ENCODE results near the gene CALR3.

DNA sequence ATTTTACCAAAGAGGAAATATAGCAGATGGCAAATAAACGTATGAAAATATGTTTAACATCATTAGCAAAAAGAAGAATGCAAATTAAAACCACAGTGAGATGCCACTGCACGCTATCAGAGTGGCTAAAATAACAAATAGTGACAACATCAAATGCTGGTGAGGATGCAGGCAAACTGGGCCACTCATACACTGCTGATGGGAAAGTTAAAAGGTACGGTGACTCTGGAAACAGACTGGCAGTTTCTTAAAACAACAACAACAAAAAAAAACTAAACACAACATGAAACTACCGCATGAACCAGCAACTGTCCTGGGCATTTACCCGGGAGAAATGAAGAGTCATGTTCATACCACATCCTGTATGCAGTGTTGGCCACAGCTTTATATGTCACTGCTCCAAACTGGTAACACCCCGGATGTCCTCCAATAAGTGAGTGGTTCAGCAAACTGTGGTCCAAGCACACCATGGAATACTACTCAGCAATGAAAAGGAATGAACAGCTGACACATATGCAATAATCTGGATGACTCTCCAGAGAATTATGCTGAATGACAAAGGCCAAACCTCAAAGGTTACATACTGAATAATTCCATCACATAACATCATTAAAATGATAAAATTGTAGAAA is 46.5 kb downstream of the CALR3 start:
- TF ChIP-seq, protein P1, sequence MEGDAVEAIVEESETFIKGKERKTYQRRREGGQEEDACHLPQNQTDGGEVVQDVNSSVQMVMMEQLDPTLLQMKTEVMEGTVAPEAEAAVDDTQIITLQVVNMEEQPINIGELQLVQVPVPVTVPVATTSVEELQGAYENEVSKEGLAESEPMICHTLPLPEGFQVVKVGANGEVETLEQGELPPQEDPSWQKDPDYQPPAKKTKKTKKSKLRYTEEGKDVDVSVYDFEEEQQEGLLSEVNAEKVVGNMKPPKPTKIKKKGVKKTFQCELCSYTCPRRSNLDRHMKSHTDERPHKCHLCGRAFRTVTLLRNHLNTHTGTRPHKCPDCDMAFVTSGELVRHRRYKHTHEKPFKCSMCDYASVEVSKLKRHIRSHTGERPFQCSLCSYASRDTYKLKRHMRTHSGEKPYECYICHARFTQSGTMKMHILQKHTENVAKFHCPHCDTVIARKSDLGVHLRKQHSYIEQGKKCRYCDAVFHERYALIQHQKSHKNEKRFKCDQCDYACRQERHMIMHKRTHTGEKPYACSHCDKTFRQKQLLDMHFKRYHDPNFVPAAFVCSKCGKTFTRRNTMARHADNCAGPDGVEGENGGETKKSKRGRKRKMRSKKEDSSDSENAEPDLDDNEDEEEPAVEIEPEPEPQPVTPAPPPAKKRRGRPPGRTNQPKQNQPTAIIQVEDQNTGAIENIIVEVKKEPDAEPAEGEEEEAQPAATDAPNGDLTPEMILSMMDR (IDR thresholded peaks at IDR 0.05; ENCODE audit: control extremely low read depth in 1 of 3, insufficient read depth in 1 of 3, low read depth in 1 of 3, low read length in 3 of 3) = no peak
- TF ChIP-seq RAD21 (IDR thresholded peaks at IDR 0.05 in 1 of 2, conservative IDR thresholded peaks at IDR 0.05 in 1 of 2; ENCODE audit: low read depth in 2 of 2, low read length in 2 of 2) (no peak), CEBPB (IDR thresholded peaks at IDR 0.05; ENCODE audit: low read depth, low read length) (no peak), POLR2A (IDR thresholded peaks at IDR 0.05; ENCODE audit: control extremely low read depth in 1 of 2, low read depth in 2 of 2, low read length in 2 of 2) (no peak)

Data from H1 (cell line).